Esophagus muscularis mucosa (tissue), 4 donors: ENCODE results near the gene EZR.

Experiments
- CTCF ChIP-seq, 3 experiments: fragments of 200-600 bp in 2 of 3; fragments of 450-650 bp in 1 of 3; sonication (generic) in 2 of 3; IDR thresholded peaks; one replicate each; pipeline ENCODE4 v1.5.1; 2017 to 2019; ENCODE audit warnings: antibody characterized with exemption in 3 of 3, mild to moderate bottlenecking in 2 of 3, moderate library complexity in 1 of 3
- EP300 ChIP-seq: sonication (generic); formaldehyde crosslinking; IDR thresholded peaks from one replicate; pipeline ENCODE4 v1.6.1; 2017; ENCODE audit warnings: antibody characterized with exemption
- POLR2A ChIP-seq: fragments of 450-650 bp; IDR thresholded peaks from one replicate; pipeline ENCODE4 v1.6.1; 2017; ENCODE audit warnings: antibody characterized with exemption, moderate library complexity, mild to moderate bottlenecking, low read depth
- POLR2AphosphoS5 ChIP-seq, 2 donors: sonication (generic); formaldehyde crosslinking; IDR thresholded peaks; one replicate each; pipeline ENCODE4 v1.6.1; 2017; ENCODE audit warnings: antibody characterized with exemption in 2 of 2

- TF ChIP-seq CTCF (IDR thresholded peaks at IDR 0.05) (no peak), EP300 (no peak), POLR2A (no peak), POLR2AphosphoS5 (IDR thresholded peaks at IDR 0.05) (no peak)
These were observed 21.3 kb upstream of the EZR start for GRCh38 chr6:158840465-158840864.
